Smooth muscle cell (in vitro differentiated cells): ENCODE results near the gene DLG5. TPM values are rescaled to one million over a fixed set of nuclear protein-coding genes. Genes with fewer than 3 reads are reported as not detected.

Experiments
- DNase-seq: peaks from one replicate; lab custom pipeline; 2025; ENCODE audit not compliant: unreplicated experiment; lab: John Stamatoyannopoulos, UW
- H2AFZ ChIP-seq: fragments of 200-600 bp; sonication (generic); 2 replicates; pipeline ENCODE4 v1.6.0; 2016; ENCODE audit warnings: antibody characterized with exemption, low read depth, mild to moderate bottlenecking
- H3F3A ChIP-seq: fragments of 200-600 bp; sonication (generic); 2 replicates; pipeline ENCODE4 v1.6.0; 2017; ENCODE audit warnings: antibody characterized with exemption, low read depth
- H3K27ac ChIP-seq: fragments of 200-600 bp; sonication (generic); 2 replicates; pipeline ENCODE4 v1.5.1; 2016; ENCODE audit warnings: low read depth, mild to moderate bottlenecking
- H3K27me3 ChIP-seq: fragments of 200-600 bp; sonication (generic); 2 replicates; pipeline ENCODE4 v1.6.1; 2016; ENCODE audit warnings: low read depth, mild to moderate bottlenecking
- H3K36me3 ChIP-seq: fragments of 200-600 bp; sonication (generic); 2 replicates; pipeline ENCODE4 v1.5.1; 2016; ENCODE audit warnings: low read depth
- H3K4me1 ChIP-seq: fragments of 200-600 bp; sonication (generic); 2 replicates; pipeline ENCODE4 v1.5.1; 2016; ENCODE audit warnings: low read depth
- H3K4me2 ChIP-seq: fragments of 200-600 bp; sonication (generic); 2 replicates; pipeline ENCODE4 v1.6.0; 2016; ENCODE audit warnings: mild to moderate bottlenecking
- H3K4me3 ChIP-seq: fragments of 200-600 bp; sonication (generic); 2 replicates; pipeline ENCODE4 v1.5.1; 2016; ENCODE audit warnings: mild to moderate bottlenecking
- H3K79me2 ChIP-seq: fragments of 200-600 bp; sonication (generic); 2 replicates; pipeline ENCODE4 v1.6.0; 2016; ENCODE audit warnings: low read depth, mild to moderate bottlenecking
- H3K9ac ChIP-seq: fragments of 200-600 bp; sonication (generic); 2 replicates; pipeline ENCODE4 v1.6.0; 2016; ENCODE audit warnings: low read depth
- H3K9me3 ChIP-seq: fragments of 200-600 bp; sonication (generic); replicated peaks from 2 replicates; pipeline ENCODE4 v1.5.1; 2016; ENCODE audit warnings: low read depth
- H4K20me1 ChIP-seq: fragments of 200-600 bp; sonication (generic); 2 replicates; pipeline ENCODE4 v1.6.0; 2016; ENCODE audit warnings: low read depth
- CTCF ChIP-seq: fragments of 200-600 bp; sonication (generic); IDR thresholded peaks from 2 replicates; pipeline ENCODE4 v1.5.1; 2017; ENCODE audit warnings: borderline replicate concordance, mild to moderate bottlenecking, antibody characterized with exemption; ENCODE audit not compliant: insufficient read depth, poor library complexity, severe bottlenecking
- WGBS: methylation state at CpG from one replicate; pipeline ENCODE4 v1.1.7; 2016; ENCODE audit warnings: low lambda C conversion rate; 5-methylcytosine and 5-hydroxymethylcytosine counted together
- polyA plus RNA-seq: library from polyadenylated mRNA; unstranded; fragments of >200 nt; fragmentation: Nextera tagmentation; extraction: Ambion mirVana; gene quantifications from 2 replicates; pipeline ENCODE4 v1.2.1, GENCODE V29; 2016
- total RNA-seq: library from RNA; depleted of rRNA; stranded (reverse); fragments of >200 nt; gene quantifications from 2 replicates; pipeline ENCODE4 v1.2.3, GENCODE V29; 2014

DLG5 gene
- total and polyA plus RNA-seq, 2 experiments from 2014 or later, result 11.3 to 21.8 TPM

- H2AFZ ChIP-seq, result no peak overlapping the region
- H3F3A ChIP-seq, result no peaks in the 10 kb centered on the region
- DNase-seq, result no peak
- no peak overlapping the region for H3K4me2 ChIP-seq
- peaks cover 5% of the 10 kb centered on the region for H3K4me1 ChIP-seq
- no peaks in the 10 kb centered on the region for H3K36me3 ChIP-seq
- H3K27ac ChIP-seq, result no peak overlapping the region
- H4K20me1 ChIP-seq, result no peaks in the 10 kb centered on the region
- no peaks in the 10 kb centered on the region for H3K79me2 ChIP-seq
- TF ChIP-seq CTCF, result no peak
- H3K4me3 ChIP-seq, result no peak overlapping the region
- H3K9ac ChIP-seq, result no peak overlapping the region
- H3K27me3 ChIP-seq, result no peaks in the 10 kb centered on the region
- H3K9me3 ChIP-seq, result no peaks in the 10 kb centered on the region
- WGBS, result 50% methylated on average over 1 of the region's 1 CpG
These were observed 28.6 kb upstream of the DLG5 start for GRCh38 chr10:77955136-77955535.

GRCh38 chr10:77949167-77949566 is 22.6 kb upstream of the DLG5 start:
- no peak for TF ChIP-seq CTCF
- Histone ChIP-seq H3K27me3 (no peaks in the 10 kb centered on the region), H3K36me3 (no peaks in the 10 kb centered on the region), H4K20me1 (no peaks in the 10 kb centered on the region), H3K4me2 (peak overlapping the region; percentile 2), H2AFZ (no peak overlapping the region), H3K79me2 (no peaks in the 10 kb centered on the region), H3K27ac (peak overlapping the region; percentile 64), H3K9ac (no peak overlapping the region), H3K4me3 (no peak overlapping the region), H3K9me3 (no peaks in the 10 kb centered on the region), H3F3A (no peaks in the 10 kb centered on the region), H3K4me1 (no peaks in the 10 kb centered on the region)
- no peak for DNase-seq
- WGBS, result 12% methylated on average over 7 of the region's 7 CpGs

GRCh38 chr10:77946084-77946483 is 19.5 kb upstream of the DLG5 start:
- Histone ChIP-seq H3K4me2 (no peak overlapping the region), H4K20me1 (no peaks in the 10 kb centered on the region), H3K9ac (no peak overlapping the region), H3K27me3 (no peaks in the 10 kb centered on the region), H3K4me3 (no peak overlapping the region), H3K36me3 (no peaks in the 10 kb centered on the region), H3K9me3 (no peaks in the 10 kb centered on the region), H3K27ac (no peak overlapping the region), H3K4me1 (no peaks in the 10 kb centered on the region), H3F3A (no peaks in the 10 kb centered on the region), H2AFZ (no peak overlapping the region), H3K79me2 (no peaks in the 10 kb centered on the region)
- no peak for TF ChIP-seq CTCF
- no peak for DNase-seq
- WGBS, result 54% methylated on average over 2 of the region's 2 CpGs

- WGBS, result 66% methylated on average over 4 of the region's 4 CpGs
- no peak overlapping the region for H3K27ac ChIP-seq
- peaks cover 3% of the 10 kb centered on the region for H3K4me1 ChIP-seq
These were observed 18.0 kb upstream of the DLG5 start for GRCh38 chr10:77944519-77944918.

More at GRCh38 chr10:77944519-77944918, 18.0 kb upstream of the DLG5 start:
- H3K79me2 ChIP-seq, result no peaks in the 10 kb centered on the region
- TF ChIP-seq CTCF, result no peak
- no peak overlapping the region for H3K9ac ChIP-seq
- H2AFZ ChIP-seq, result no peak overlapping the region
- no peaks in the 10 kb centered on the region for H3K9me3 ChIP-seq
- H3K4me2 ChIP-seq, result no peak overlapping the region
- DNase-seq, result no peak
- no peaks in the 10 kb centered on the region for H3K27me3 ChIP-seq
- H4K20me1 ChIP-seq, result no peaks in the 10 kb centered on the region
- H3K4me3 ChIP-seq, result no peak overlapping the region
- H3F3A ChIP-seq, result no peaks in the 10 kb centered on the region
- no peaks in the 10 kb centered on the region for H3K36me3 ChIP-seq
